Ascending aorta (tissue), 2 donors: ENCODE measurements around the gene C2orf78. TPM values are rescaled to one million over a fixed set of nuclear protein-coding genes. Genes with fewer than 3 reads are reported as not detected.
"Not testable (repeated sequence)": the region's sequence is repeated elsewhere in the genome, so short reads cannot be mapped to it uniquely, and the experiment has no call there.

Experiments
- DNase-seq, 2 donors: peaks; one replicate each; pipeline ENCODE4 v3.0.0-alpha.2; 2019; ENCODE audit warnings: low spot score in 2 of 2
- H3K27ac ChIP-seq, 2 donors: fragments of 200-600 bp; sonication (generic); one replicate each; pipeline ENCODE4 v1.5.1; 2016 to 2017; ENCODE audit warnings: mild to moderate bottlenecking in 1 of 2
- H3K27me3 ChIP-seq: fragments of 200-600 bp; sonication (generic); one replicate; pipeline ENCODE4 v1.5.1; 2017
- H3K36me3 ChIP-seq, 2 donors: fragments of 200-600 bp; sonication (generic); one replicate each; pipeline ENCODE4 v1.5.1; 2016
- H3K4me1 ChIP-seq, 2 donors: fragments of 200-600 bp; sonication (generic); one replicate each; pipeline ENCODE4 v1.5.1; 2016 to 2017; ENCODE audit warnings: mild to moderate bottlenecking in 1 of 2
- H3K4me3 ChIP-seq, 2 donors: fragments of 200-600 bp; sonication (generic); one replicate each; pipeline ENCODE4 v1.5.1; 2016 to 2017; ENCODE audit warnings: mild to moderate bottlenecking in 1 of 2
- H3K9me3 ChIP-seq, 2 donors: fragments of 200-600 bp; sonication (generic); one replicate each; pipeline ENCODE4 v1.5.1; 2016
- intact Hi-C: fragments of 100-400 bp; cut with DNase I; formaldehyde crosslinking; loops from one replicate; pipeline ENCODE4 v1.15.1; 2023
- total RNA-seq: library from RNA; depleted of rRNA; stranded (reverse); fragments of >200 nt; gene quantifications from one replicate; pipeline ENCODE4 v1.1.0, GENCODE V29; 2016
- TF ChIP-seq, protein P1 (sequence below), 3 experiments: fragments of 200-600 bp in 2 of 3; fragments of 450-650 bp in 1 of 3; sonication (generic) in 2 of 3; IDR thresholded peaks; one replicate each; pipeline ENCODE4 v1.5.1; 2016 to 2019; ENCODE audit warnings: antibody characterized with exemption in 3 of 3, mild to moderate bottlenecking in 1 of 3, moderate library complexity in 1 of 3

C2orf78 gene, protein sequence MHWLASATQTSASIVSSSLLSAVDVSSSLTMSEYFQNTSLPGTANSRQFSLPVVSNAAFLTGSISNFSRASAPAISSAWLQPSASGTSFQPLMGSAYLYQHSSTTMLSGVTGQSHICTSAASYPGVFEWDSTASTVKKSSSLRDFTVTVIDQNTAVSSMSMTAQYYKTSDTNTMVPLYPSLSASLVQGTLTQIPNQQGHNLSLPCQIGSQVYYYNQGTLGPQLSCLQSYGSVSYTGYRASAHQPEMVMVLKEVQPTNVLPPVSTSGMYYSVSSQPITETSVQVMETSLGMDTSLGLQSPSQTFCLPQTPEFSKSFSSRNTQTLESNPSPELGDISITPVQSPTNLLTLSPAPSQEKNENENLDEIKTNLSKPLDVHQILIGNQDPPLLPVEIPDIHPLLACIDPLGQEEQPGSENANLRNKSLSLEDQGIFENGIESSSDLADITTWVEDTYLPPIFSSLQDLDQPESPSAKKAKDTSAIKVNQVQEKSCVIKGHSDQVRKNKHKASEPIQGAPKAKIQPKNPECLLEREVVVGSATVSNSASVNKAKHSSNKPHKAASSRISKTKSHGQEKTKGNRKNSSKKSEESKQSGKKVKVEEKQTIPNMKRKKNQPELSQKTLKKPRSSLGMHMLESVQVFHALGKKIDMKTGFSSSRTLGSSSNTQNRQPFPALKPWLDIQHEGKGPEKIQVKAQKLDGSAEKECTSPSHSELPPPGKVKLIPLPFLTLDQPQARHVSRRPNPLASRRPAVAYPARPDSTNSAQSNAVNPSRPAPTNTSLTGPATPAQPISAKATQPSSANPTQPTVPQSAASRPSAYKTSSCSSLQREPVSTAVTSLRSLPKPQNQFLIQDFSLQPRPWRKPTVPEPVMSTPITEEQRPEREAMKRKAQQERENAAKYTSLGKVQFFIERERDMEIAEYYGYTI
- not detected for total RNA-seq

DNA sequence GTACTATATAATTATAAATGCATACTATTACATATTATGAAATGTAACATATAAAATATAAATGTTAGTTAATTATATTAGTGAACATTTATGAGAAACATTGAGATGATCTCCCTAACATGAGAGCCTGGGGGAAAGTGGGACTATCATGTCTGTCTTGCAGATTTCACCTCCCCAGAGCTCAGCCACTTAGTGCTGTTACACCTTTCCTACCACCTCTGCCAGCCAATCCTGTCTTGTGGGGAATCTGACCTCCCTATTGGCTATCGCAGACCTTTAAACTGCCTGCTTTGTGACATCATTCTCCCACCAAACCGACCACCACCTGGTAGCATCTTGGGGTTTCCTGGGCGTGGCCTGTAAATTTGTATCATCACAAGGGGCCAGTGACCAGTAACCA, at the start of gene C2orf78:
Gene C2orf78 (plus strand): TSS at position 301 of the 400 bp plus-strand sequence. CDS start 127 bp downstream, outside the sequence.
- intact Hi-C loops, H3K27ac ChIP-seq, H3K36me3 ChIP-seq, H3K4me1 ChIP-seq, H3K9me3 ChIP-seq, H3K27me3 ChIP-seq, DNase-seq, H3K4me3 ChIP-seq: not testable (repeated sequence)

DNA sequence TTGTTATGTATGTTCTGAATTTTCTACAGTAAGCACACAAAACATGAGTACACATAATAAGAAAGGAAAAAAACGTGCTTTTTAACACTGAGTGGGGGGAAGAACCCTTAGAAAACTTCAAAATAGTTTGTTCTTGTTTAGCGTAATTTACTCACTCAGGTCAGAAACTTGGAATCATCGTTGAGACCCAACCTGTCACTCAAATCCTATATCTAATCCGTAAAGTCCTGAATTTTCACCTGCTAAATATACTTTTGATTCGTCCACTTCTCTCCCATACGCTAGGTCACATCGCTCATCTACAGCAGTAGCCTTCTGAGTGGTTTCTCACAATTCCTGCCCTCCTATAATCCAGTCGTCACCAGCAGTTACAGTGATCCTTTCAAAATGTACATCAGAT, 47.6 kb upstream of the C2orf78 start:
- H3K4me1 ChIP-seq = peaks cover 0 to 16% of the 10 kb centered on the region in 2 donors
- H3K27ac ChIP-seq = peak overlapping the region; percentile 51 to 73
- intact Hi-C loops = loop anchor here (5.0 kb wide), 4 partner anchors 41 to 664 kb away; partner anchors contain the start of genes ALMS1, DGUOK and SFXN5
- H3K27me3 ChIP-seq = no peaks in the 10 kb centered on the region
- H3K4me3 ChIP-seq = peak overlapping the region; percentile 73 to 79
- peaks cover 16 to 30% of the 10 kb centered on the region in 2 donors for H3K36me3 ChIP-seq
- H3K9me3 ChIP-seq = no peaks in the 10 kb centered on the region
- TF ChIP-seq, protein P1, sequence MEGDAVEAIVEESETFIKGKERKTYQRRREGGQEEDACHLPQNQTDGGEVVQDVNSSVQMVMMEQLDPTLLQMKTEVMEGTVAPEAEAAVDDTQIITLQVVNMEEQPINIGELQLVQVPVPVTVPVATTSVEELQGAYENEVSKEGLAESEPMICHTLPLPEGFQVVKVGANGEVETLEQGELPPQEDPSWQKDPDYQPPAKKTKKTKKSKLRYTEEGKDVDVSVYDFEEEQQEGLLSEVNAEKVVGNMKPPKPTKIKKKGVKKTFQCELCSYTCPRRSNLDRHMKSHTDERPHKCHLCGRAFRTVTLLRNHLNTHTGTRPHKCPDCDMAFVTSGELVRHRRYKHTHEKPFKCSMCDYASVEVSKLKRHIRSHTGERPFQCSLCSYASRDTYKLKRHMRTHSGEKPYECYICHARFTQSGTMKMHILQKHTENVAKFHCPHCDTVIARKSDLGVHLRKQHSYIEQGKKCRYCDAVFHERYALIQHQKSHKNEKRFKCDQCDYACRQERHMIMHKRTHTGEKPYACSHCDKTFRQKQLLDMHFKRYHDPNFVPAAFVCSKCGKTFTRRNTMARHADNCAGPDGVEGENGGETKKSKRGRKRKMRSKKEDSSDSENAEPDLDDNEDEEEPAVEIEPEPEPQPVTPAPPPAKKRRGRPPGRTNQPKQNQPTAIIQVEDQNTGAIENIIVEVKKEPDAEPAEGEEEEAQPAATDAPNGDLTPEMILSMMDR (IDR thresholded peaks at IDR 0.05) = no peak
- no peak for DNase-seq

DNA sequence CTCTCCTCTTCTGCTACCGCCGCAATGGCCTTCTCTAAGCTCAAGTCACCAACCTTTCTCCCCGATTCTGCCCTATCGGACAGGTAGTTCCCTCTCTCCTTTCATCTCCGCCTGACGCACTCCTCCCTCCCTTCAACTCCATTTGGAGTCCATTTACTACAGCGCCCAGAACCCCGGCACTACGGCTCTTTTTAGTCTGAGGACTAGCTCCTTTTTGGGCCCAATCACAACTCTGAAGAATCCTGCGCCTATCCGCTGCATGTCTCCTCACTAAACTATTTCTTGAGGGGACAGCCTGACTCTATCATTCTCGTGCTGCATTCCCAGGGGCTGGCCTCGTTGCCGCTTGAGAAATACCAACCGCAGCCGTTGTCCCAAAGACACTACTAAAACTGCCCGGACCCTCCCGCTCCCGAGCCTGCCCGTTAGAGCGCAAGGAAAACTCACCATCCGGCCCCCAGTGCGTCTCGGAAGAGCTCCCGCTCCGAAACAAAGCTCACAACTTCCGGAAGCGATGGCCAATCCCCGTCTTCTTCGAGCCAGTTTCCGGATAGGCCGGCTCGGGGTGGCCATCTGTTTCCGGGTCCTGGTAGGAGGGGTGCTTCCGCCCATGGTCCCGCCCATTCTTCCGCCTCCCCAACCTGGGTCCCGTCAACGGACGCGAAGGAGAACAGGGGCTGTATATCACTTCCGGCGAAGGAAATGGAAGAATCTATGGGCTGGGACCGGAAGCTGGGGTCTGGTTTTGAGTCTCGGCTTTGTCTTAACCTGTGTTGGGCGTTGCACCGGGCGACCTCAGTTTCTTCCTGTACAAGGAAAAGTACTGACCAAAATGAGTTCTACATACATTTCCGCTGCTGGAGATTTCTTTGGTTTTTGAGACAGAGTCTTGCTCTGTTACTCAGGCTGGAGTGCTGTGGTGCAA, 46.9 kb upstream of the C2orf78 start, which contains the start of gene TPRKB:
Gene TPRKB (minus strand): TSS at position 491 of the 925 bp plus-strand sequence. CDS start 2,776 bp downstream, outside the sequence.
- Histone ChIP-seq H3K36me3 (peaks cover 15 to 27% of the 10 kb centered on the region in 2 donors), H3K27me3 (no peaks in the 10 kb centered on the region), H3K9me3 (no peaks in the 10 kb centered on the region), H3K27ac (peak within 1 kb of the TSS; percentile 64 to 73), H3K4me3 (peak within 1 kb of the TSS; percentile 73 to 79), H3K4me1 (peaks cover 0 to 16% of the 10 kb centered on the region in 2 donors)
- DNase-seq = peak; percentile 84 to 98
- TF ChIP-seq, protein P1 (IDR thresholded peaks at IDR 0.05) = no peak
- intact Hi-C loops = loop anchor here (1.0 to 5.0 kb wide), 7 partner anchors 40 to 717 kb away; partner anchors contain the start of genes ALMS1, DGUOK, PRADC1 and SFXN5

DNA sequence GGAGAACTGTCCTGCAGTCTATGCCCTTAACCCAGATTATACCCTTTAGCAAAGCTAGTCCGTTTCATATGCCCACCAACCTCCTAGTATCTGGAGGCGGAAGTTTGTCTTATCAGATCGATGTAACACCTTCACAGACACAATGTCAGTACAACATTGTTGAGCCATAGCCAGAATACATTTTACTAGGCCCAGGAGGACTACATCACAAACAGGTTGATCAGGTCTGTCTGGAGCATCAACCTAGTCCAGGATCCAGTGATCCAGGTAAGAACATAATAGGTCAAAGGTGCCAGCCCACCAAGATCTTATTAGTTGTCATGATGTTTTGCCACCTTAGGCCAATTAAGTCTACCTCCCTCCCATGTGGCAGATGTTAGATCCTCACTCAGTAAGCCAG, 44.9 kb upstream of the C2orf78 start:
- peaks cover 0 to 16% of the 10 kb centered on the region in 2 donors for H3K4me1 ChIP-seq
- H3K27ac ChIP-seq = no peak overlapping the region
- no peak for DNase-seq
- no peaks in the 10 kb centered on the region for H3K9me3 ChIP-seq
- TF ChIP-seq, protein P1 (IDR thresholded peaks at IDR 0.05) = no peak
- H3K4me3 ChIP-seq = no peak overlapping the region
- peaks cover 3 to 20% of the 10 kb centered on the region in 2 donors for H3K36me3 ChIP-seq
- no peaks in the 10 kb centered on the region for H3K27me3 ChIP-seq
- intact Hi-C loops = loop anchor here (5.0 kb wide), 4 partner anchors 38 to 667 kb away; partner anchors contain the start of genes ALMS1, DGUOK and SFXN5

DNA sequence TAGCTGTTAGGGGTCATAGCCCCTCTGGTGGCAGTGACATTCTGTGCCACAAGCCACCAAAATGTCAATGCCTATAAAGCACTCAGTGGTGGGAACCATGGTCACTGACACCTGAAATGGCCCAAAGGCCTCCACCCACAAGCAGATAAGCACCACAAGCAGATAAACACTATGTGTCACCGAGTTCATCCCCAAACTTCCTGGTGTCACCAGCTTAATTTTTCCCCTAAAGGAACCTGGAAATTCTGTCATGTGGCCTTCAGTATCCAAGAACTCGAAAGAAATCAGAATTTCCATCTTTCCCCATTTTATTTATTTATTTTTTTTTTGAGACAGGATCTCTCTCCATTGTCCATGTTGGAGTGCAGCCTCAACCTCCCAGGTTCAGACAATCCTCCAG, 43.2 kb upstream of the C2orf78 start:
- no peak for DNase-seq
- no peaks in the 10 kb centered on the region for H3K27me3 ChIP-seq
- no peak overlapping the region for H3K27ac ChIP-seq
- intact Hi-C loops = no loop called here
- H3K4me1 ChIP-seq = peaks cover 0 to 14% of the 10 kb centered on the region in 2 donors
- TF ChIP-seq, protein P1 (IDR thresholded peaks at IDR 0.05) = no peak
- H3K9me3 ChIP-seq = no peaks in the 10 kb centered on the region
- no peak overlapping the region for H3K4me3 ChIP-seq
- peaks cover under 1 to 29% of the 10 kb centered on the region in 2 donors for H3K36me3 ChIP-seq
